Activated naive CD4-positive, alpha-beta T cell treated with anti-CD3 and anti-CD28 coated beads, Interleukin-2, amount 50 U/mL, for 16 hours (primary cell): Measurements from ENCODE around the gene VPS11.
"Not testable (repeated sequence)": the region's sequence is repeated elsewhere in the genome, so short reads cannot be mapped to it uniquely, and the experiment has no call there.

ENCODE experiments used
- DNase-seq: peaks from one replicate; pipeline ENCODE4 v3.0.0-alpha.2; 2020

Gene VPS11

GRCh38 chr11:119039471-119039870 lies 28.1 kb upstream of the VPS11 start:
- not testable (repeated sequence) for DNase-seq

DNA sequence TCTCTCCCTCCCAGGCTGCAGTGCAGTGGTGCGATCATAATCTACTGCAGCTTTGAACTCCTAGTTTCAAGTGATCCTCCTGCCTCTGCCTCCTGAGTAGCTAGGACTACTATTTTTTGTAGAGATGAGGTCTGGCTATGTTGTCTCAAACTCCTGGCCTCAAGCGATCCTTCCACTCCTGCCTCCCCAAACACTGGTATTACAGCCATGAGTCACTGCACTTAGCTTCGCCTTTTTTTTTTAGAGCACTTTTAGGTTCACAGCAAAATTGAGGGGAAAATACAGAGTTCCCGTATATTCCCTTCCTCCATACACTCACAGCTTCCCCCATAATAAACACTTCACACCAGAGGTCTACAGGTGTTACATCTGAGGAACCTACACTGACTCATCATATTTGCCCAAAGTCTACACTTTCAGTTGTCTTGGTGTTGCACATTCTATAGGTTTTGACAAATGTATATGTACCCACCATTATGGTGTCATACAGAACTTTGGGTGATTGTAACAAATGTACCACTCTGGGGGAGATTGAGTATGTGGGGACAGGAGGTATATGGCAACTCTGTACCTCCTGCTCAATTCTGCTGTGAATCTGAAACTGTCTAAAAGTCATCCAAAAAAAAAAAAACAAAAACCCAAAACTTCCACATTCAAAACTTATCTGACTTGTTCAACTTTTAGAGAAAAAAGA lies 25.6 kb upstream of the VPS11 start:
- DNase-seq, result no peak

DNA sequence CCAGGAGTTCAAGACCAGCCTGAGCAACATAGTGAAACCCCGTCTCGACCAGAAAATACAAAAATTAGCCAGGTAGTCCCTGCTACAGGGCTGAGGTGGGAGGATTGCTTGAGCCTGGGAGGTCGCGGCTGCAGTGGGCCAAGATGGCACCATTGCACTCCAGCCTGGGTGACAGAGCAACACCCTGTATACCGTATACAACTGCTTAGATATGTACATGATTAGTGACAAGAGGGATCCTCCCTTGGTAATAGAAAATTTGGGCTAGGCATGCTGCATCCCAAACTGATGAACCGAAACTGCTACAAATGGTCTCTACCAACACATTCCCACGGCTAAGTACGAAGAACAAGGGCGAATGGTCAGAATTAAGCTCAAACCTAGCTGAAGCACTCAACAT lies 24.7 kb upstream of the VPS11 start:
- DNase-seq, result no peak

GRCh38 chr11:119044708-119045107 lies 22.9 kb upstream of the VPS11 start:
- no peak for DNase-seq

DNA sequence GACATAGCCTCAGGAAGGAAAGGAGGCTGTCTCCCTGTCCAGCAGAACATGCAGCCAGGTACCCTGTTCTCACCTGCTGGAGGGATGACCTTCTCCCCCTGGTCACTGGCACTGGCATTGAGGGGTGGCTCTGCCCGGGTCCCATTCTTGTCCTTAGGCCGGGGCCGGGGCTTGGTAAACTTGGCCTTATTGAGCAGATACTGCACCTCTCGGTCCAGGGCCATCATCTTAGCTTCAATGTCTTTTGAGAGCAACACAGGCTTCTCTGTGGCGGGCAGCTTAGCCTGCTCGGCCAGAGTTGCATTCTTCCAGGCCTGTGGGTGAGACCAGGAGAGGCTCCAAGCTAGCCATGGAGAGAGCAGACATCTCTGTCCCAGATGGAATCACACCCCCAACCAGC lies 21.1 kb upstream of the VPS11 start:
- DNase-seq, result no peak

DNA sequence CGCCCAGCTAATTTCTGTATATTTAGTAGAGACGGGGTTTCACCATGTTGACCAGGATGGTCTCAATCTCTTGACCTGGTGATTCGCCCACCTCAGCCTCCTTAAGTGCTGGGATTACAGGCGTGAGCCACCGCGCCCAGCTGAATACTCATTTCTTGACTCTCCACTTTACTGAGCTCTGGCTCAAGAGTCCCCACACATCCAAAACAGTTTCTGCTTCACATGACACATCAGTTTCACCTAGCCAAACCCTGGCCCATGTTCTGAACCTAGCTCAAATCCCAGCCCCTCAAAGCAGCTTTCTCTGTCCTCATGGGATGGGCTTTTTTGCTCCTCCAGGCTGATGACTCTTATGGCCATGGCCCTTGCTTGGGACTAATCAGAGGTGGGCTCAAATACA lies 20.4 kb upstream of the VPS11 start:
- DNase-seq, result no peak

- no peak for DNase-seq
Observed at GRCh38 chr11:119048644-119049043, 19.0 kb upstream of the VPS11 start.

DNA sequence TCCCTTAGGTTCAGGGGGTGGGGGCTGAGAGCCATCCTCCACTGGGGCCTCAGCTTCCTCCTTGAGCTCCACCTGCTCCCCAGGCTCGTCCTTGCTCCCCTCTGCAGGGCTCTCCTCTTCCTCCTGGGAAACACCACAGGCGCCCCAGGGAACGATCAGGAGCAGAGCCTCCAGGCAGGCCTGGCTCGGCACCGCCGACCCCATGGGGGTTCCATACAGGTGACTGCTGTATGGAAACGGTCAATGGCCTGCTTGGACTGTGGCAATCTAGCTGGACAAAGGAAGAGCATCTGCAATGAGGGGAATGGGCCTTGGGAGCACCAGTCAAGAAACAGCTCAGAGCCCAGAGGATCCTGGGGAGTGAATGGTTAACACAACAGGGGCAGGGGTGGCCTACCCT lies 18.5 kb upstream of the VPS11 start:
- DNase-seq, result no peak

- no peak for DNase-seq
Observed at GRCh38 chr11:119051440-119052162, 16.0 kb upstream of the VPS11 start.

DNA sequence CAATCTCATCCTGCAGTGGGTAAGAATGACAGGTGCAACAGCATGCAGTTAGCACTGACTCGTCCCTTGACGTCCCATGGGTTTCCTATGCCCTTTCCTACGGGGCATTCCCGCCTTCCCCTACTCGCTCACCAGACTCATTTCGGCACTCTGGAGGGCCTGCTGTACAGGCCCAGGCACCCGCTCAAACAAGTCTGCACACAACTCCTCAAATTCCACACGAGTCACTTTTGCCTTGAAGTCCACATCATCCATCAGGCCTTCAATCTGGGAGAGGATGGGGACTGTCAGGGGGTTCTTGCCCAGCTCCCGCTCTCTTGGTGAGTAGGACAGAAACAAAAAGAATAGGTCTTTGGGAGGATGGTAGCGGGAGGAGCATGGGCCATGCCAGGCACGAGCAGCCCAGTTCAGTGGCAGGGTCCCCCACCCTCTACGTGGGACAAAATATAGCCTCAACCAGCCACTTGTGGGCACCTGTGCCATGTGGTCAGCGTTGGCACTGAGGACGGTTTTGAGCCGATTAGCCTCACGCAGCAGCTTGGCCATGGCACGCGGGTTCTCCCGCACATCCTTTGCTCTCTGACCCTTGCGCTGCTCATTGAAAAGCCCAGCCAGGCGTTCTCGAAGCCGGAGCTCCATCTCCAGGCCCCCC lies 15.3 kb upstream of the VPS11 start:
- no peak for DNase-seq

- DNase-seq, result no peak
Observed at GRCh38 chr11:119054418-119054817, 13.2 kb upstream of the VPS11 start.

- DNase-seq, result no peak
Observed at GRCh38 chr11:119055901-119056300, 11.7 kb upstream of the VPS11 start.

- peak; percentile 50 for DNase-seq
Observed at GRCh38 chr11:119056421-119056999, 11.1 kb upstream of the VPS11 start.

GRCh38 chr11:119057000-119057769 lies 10.4 kb upstream of the VPS11 start, which contains the start of gene HYOU1:
Gene HYOU1, minus strand, starts transcription at chr11:119057205. Its CDS starts 1,045 bp downstream, at chr11:119056160.
- DNase-seq, result peak; percentile 99

DNA sequence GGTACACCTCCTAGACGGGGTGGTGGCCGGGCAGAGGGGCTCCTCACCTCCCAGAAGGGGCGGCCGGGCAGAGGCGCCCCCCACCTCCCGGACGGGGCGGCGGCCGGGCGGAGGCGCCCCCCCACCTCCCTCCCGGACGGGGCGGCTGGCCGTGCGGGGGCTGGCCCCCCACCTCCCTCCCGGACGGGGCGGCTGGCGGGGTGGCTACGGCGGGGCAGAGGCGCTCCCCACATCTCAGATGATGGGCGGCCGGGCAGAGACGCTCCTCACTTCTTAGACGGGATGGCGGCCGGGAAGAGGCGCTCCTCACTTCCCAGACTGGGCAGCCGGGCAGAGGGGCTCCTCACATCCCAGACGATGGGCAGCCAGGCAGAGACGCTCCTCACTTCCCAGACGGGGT lies 8.5 kb upstream of the VPS11 start:
- not testable (repeated sequence) for DNase-seq

DNA sequence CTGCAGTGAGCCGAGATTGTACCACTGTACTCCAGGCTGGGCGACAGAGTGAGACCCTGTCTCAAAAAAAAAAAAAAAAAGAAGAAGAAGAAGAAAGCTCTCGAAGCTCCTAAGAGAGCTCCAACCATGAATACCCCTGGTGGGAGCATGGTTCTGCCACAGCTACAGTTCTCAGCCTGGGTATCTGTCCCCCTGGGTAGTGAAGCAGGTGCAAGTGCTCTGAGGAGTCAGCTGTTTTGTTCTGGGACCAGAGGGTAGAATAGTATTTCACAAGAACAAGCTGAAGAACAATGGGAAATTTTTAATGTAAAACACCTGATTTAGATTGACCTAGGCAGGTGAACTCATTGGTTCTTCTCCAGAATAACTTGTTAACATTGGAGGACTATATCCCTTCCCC lies 6.4 kb upstream of the VPS11 start:
- no peak for DNase-seq

GRCh38 chr11:119062779-119063178 lies 4.8 kb upstream of the VPS11 start:
- DNase-seq, result no peak

DNA sequence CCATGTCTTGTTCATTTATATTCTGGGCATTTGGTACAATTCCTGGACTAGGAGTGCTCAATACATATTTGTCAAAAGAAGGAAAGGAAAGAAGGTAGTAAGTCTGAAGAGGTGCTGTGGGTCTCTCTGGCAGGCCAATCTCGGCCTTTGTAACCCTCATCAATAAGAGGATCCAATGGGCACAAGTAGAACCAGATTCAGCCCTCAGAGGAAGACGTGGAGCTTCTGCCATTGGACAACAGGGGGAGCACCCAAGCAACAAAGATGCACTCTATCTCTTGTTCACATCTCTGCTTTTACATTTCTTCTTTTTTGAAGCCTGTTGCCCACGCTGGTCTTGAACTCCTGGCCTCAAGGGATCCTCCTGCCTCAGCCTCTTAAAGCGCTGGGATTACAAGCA lies 2.2 kb upstream of the VPS11 start:
- DNase-seq, result peak; percentile 44

DNA sequence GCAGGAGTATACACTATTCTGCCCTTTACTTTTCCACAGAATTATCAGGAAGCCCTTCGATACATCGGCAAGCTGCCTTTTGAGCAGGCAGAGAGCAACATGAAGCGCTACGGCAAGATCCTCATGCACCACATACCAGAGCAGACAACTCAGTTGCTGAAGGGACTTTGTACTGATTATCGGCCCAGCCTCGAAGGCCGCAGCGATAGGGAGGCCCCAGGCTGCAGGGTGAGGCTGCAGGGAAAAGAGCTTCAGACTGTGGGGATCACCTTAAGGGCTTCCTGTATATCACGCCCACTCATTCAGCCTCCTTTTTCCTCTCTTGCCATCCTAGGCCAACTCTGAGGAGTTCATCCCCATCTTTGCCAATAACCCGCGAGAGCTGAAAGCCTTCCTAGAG lies 10.2 kb downstream of the VPS11 start:
- DNase-seq, result no peak

- DNase-seq, result no peak
Observed at GRCh38 chr11:119078675-119079420, 11.2 kb downstream of the VPS11 start.

GRCh38 chr11:119081682-119082260 lies 14.2 kb downstream of the VPS11 start:
- no peak for DNase-seq
